HCT116 (cell line): Measurements from ENCODE around the gene ZNF426. TPM values are rescaled to one million over a fixed set of nuclear protein-coding genes. Genes with fewer than 3 reads are reported as not detected.

Source experiments
- ATAC-seq: fragments of 200-7000 bp; cut with Tn5 transposase; 2 replicates; pipeline ENCODE4 v1.9.1; 2020; ENCODE audit warnings: mild to moderate bottlenecking, moderate library complexity
- BruUV-seq: library from RNA; stranded (reverse); fragments of 400-500 nt; replicated peaks from 2 replicates; lab custom pipeline; 2021; lab: Mats Ljungman, UMichigan
- CTCF ChIA-PET: fragments of 300-600 bp; sonication (Branson Sonifier 250); formaldehyde crosslinking; loops from one replicate; lab custom pipeline; 2021; ENCODE audit warnings: antibody characterized with exemption; lab: Charles Lee
- POLR2A ChIA-PET: fragments of 300-600, 350-600 bp; sonication (Branson Sonifier 250); formaldehyde crosslinking; loops from one replicate; lab custom pipeline; 2021; ENCODE audit warnings: antibody characterized with exemption; lab: Charles Lee
- RAD21 ChIA-PET, 2 experiments: fragments of 300-600 bp; sonication (Branson Sonifier 250); formaldehyde crosslinking; loops; one replicate each; lab custom pipeline; 2023; ENCODE audit warnings: low total read pairs in 2 of 2; ENCODE audit not compliant: uncharacterized antibody in 2 of 2, unreplicated experiment in 2 of 2, low non-redundant PET in 1 of 2; lab: Charles Lee
- DNase-seq: peaks from one replicate; pipeline ENCODE4 v3.0.0-alpha.2; 2010; ENCODE audit warnings: low read depth, low spot score
- H2AFZ ChIP-seq: fragments of 200-600 bp; shearing (Covaris generic), sonication (generic); 2 replicates; pipeline ENCODE4 v1.6.1; 2017; ENCODE audit warnings: low read depth, mixed run types, mixed read lengths, antibody characterized with exemption, low read length; ENCODE audit not compliant: poor library complexity, severe bottlenecking
- H3K27ac ChIP-seq: 2 replicates; pipeline ENCODE4 v1.5.1; 2012; ENCODE audit warnings: low read depth, low read length
- H3K27me3 ChIP-seq: fragments of 200-600 bp; sonication (generic); 2 replicates; pipeline ENCODE4 v1.6.1; 2016; ENCODE audit warnings: mixed run types, low read length, mixed read lengths; ENCODE audit not compliant: insufficient read depth
- H3K36me3 ChIP-seq, 2 experiments: fragments of 200-500 bp in 1 of 2; fragments of 200-600 bp in 1 of 2; sonication (Bioruptor generic) in 1 of 2; sonication (generic) in 1 of 2; 2 replicates each; pipeline versions ENCODE4 v1.5.1 to v1.6.1; 2014 to 2016; ENCODE audit warnings: low read length in 2 of 2, inconsistent platforms in 1 of 2, mixed read lengths in 1 of 2, mixed run types in 1 of 2; ENCODE audit not compliant: insufficient read depth in 2 of 2, control insufficient read depth in 1 of 2
- H3K4me1 ChIP-seq, 2 experiments: fragments of 200-600 bp in 1 of 2; sonication (generic) in 1 of 2; 2 replicates each; pipeline versions ENCODE4 v1.5.1 to v1.6.1; 2012 to 2017; ENCODE audit warnings: low read length in 2 of 2, inconsistent platforms in 1 of 2, mild to moderate bottlenecking in 1 of 2, mixed read lengths in 1 of 2, mixed run types in 1 of 2, moderate library complexity in 1 of 2; ENCODE audit not compliant: insufficient read depth in 2 of 2, control insufficient read depth in 1 of 2
- H3K4me2 ChIP-seq: fragments of 200-600 bp; sonication (generic); 2 replicates; pipeline ENCODE4 v1.6.1; 2017; ENCODE audit warnings: mixed run types, low read length, mixed read lengths
- H3K4me3 ChIP-seq, 2 experiments: fragments of 200-600 bp in 1 of 2; sonication (generic) in 1 of 2; replicated peaks in 1 of 2; 2 replicates each; pipeline ENCODE4 v1.5.1; 2011 to 2016; ENCODE audit warnings: low read length in 2 of 2, control low read depth in 1 of 2, low read depth in 1 of 2, mild to moderate bottlenecking in 1 of 2, mixed read lengths in 1 of 2, mixed run types in 1 of 2
- H3K79me2 ChIP-seq: fragments of 200-600 bp; sonication (generic); 2 replicates; pipeline ENCODE4 v1.6.1; 2017; ENCODE audit warnings: mild to moderate bottlenecking, mixed run types, low read length, moderate library complexity, mixed read lengths; ENCODE audit not compliant: insufficient read depth
- H3K9ac ChIP-seq: fragments of 200-600 bp; sonication (generic); 2 replicates; pipeline ENCODE4 v1.6.1; 2016; ENCODE audit warnings: low read length, mixed read lengths
- H3K9me2 ChIP-seq: fragments of 200-600 bp; sonication (generic), shearing (Covaris generic); 2 replicates; pipeline ENCODE4 v1.6.1; 2017; ENCODE audit warnings: mixed run types, mild to moderate bottlenecking, moderate library complexity; ENCODE audit not compliant: insufficient read depth
- H3K9me3 ChIP-seq, 2 experiments: fragments of 200-500 bp in 1 of 2; fragments of 200-600 bp in 1 of 2; sonication (Bioruptor generic) in 1 of 2; sonication (generic) in 1 of 2; 2 replicates each; pipeline ENCODE4 v1.6.1; 2014 to 2017; ENCODE audit warnings: low read length in 2 of 2, mixed read lengths in 2 of 2, inconsistent platforms in 1 of 2, low read depth in 1 of 2, mild to moderate bottlenecking in 1 of 2, mixed run types in 1 of 2, moderate library complexity in 1 of 2; ENCODE audit not compliant: control insufficient read depth in 1 of 2, insufficient read depth in 1 of 2
- H4K20me1 ChIP-seq: fragments of 200-600 bp; sonication (generic), shearing (Covaris generic); 2 replicates; pipeline ENCODE4 v1.6.1; 2017; ENCODE audit warnings: mixed run types, mild to moderate bottlenecking, moderate library complexity; ENCODE audit not compliant: insufficient read depth
- CEBPB ChIP-seq: IDR thresholded peaks from 2 replicates; pipeline ENCODE4 v1.6.1; 2012; ENCODE audit warnings: low read depth
- ELF1 ChIP-seq: IDR thresholded peaks from 2 replicates; pipeline ENCODE4 v1.6.1; 2012; ENCODE audit warnings: low read depth, borderline replicate concordance
- EZH2 ChIP-seq: fragments of 200-600 bp; sonication (generic); IDR thresholded peaks from 2 replicates; pipeline ENCODE4 v1.6.1; 2017; ENCODE audit warnings: antibody characterized with exemption, mixed run types
- EZH2phosphoT487 ChIP-seq: fragments of 200-600 bp; IDR thresholded peaks from 2 replicates; pipeline ENCODE4 v1.6.1; 2018; ENCODE audit warnings: antibody characterized with exemption, borderline replicate concordance
- JUND ChIP-seq: IDR thresholded peaks from 2 replicates; pipeline ENCODE4 v1.6.1; 2012
- POLR2AphosphoS5 ChIP-seq: IDR thresholded peaks from 2 replicates; pipeline ENCODE4 v1.6.1; 2011; ENCODE audit warnings: mild to moderate bottlenecking, low read depth, low read length, moderate library complexity
- RAD21 ChIP-seq: IDR thresholded peaks from 2 replicates; pipeline ENCODE4 v1.6.1; 2012; ENCODE audit warnings: low read depth, mild to moderate bottlenecking
- SIN3A ChIP-seq: IDR thresholded peaks from 2 replicates; pipeline ENCODE4 v1.6.1; 2012; ENCODE audit warnings: low read depth
- SP1 ChIP-seq: IDR thresholded peaks from 2 replicates; pipeline ENCODE4 v1.6.1; 2012; ENCODE audit warnings: low read depth
- TCF7L2 ChIP-seq: IDR thresholded peaks from 2 replicates; pipeline ENCODE4 v1.7.0; 2011; ENCODE audit warnings: borderline replicate concordance, inconsistent platforms; ENCODE audit not compliant: insufficient read depth, insufficient read length; ENCODE audit errors: extremely low read depth
- YY1 ChIP-seq: IDR thresholded peaks from 2 replicates; pipeline ENCODE4 v1.6.1; 2011; ENCODE audit warnings: low read length, low read depth, moderate library complexity, mild to moderate bottlenecking; ENCODE audit not compliant: insufficient replicate concordance; ENCODE audit errors: extremely low read depth
- ZNF274 ChIP-seq: fragments of 200-500 bp; sonication (Bioruptor generic); IDR thresholded peaks from 2 replicates; pipeline ENCODE4 v1.6.1; 2014; ENCODE audit warnings: mild to moderate bottlenecking, low read depth, low read length, inconsistent platforms
- intact Hi-C: fragments of 100-400 bp; cut with micrococcal nuclease; formaldehyde crosslinking; loops from 2 replicates; pipeline ENCODE4 v1.10.0; 2022
- total RNA-seq: library from RNA; stranded (reverse); gene quantifications from one replicate; pipeline ENCODE4 v1.2.1, GENCODE V29; 2021; ENCODE audit not compliant: unreplicated experiment
- TF ChIP-seq, protein P1 (sequence below), 3 experiments: fragments of 200-600 bp in 1 of 3; sonication (generic) in 1 of 3; IDR thresholded peaks in 2 of 3; conservative IDR thresholded peaks in 1 of 3; 2 replicates each; pipeline ENCODE4 v1.5.1; 2012 to 2017; ENCODE audit warnings: low read depth in 2 of 3, low read length in 2 of 3, antibody characterized with exemption in 1 of 3, borderline replicate concordance in 1 of 3, control low read depth in 1 of 3, mild to moderate bottlenecking in 1 of 3, mixed read lengths in 1 of 3, mixed run types in 1 of 3, moderate library complexity in 1 of 3; ENCODE audit not compliant: insufficient read depth in 1 of 3

Gene ZNF426
- total RNA-seq, 1 experiment from 2014 or later = 1.7 TPM

DNA sequence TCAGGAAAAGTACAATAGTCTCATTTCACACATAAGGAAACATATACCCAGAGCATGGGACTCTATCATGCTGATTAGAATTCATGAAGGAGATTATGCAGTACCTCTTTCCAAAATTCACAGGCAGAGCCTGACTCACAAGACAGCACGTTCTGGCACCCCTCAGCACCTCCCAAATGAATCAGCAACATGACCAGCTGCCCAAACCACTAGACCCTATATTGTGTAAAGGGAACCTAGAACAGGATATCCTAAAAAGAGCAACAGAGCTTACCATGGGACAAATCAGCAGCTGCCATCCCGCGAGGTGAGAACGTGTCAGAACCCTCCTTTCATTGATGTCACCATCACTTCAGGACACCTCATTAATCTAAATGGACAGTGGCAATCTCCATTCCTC lies 2.5 kb downstream of the ZNF426 start:
- ChIA-PET CTCF (no interaction called here), POLR2A (no interaction called here), RAD21 (no interaction called here)
- Histone ChIP-seq H3K4me1 (no peaks in the 10 kb centered on the region; a peak in 1 of 4 replicates), H3K9me2 (no peaks in the 10 kb centered on the region), H3K79me2 (no peaks in the 10 kb centered on the region), H4K20me1 (no peaks in the 10 kb centered on the region), H2AFZ (no peak overlapping the region), H3K27ac (no peak overlapping the region), H3K9ac (no peak overlapping the region), H3K9me3 (peaks cover 0 to 11% of the 10 kb centered on the region in 2 experiments; a peak in 2 of 4 replicates), H3K27me3 (no peaks in the 10 kb centered on the region), H3K36me3 (no peaks in the 10 kb centered on the region), H3K4me2 (no peak overlapping the region), H3K4me3 (no peak overlapping the region)
- DNase-seq = no peak
- BruUV-seq = no TSS peak
- intact Hi-C loops = no loop called here
- TF ChIP-seq EZH2phosphoT487 (no peak), JUND (no peak), TCF7L2 (no peak), CEBPB (no peak), SIN3A (no peak), EZH2 (no peak), ZNF274 (no peak), RAD21 (no peak), POLR2AphosphoS5 (no peak), YY1 (no peak), ELF1 (no peak), SP1 (no peak)
- TF ChIP-seq, protein P1, sequence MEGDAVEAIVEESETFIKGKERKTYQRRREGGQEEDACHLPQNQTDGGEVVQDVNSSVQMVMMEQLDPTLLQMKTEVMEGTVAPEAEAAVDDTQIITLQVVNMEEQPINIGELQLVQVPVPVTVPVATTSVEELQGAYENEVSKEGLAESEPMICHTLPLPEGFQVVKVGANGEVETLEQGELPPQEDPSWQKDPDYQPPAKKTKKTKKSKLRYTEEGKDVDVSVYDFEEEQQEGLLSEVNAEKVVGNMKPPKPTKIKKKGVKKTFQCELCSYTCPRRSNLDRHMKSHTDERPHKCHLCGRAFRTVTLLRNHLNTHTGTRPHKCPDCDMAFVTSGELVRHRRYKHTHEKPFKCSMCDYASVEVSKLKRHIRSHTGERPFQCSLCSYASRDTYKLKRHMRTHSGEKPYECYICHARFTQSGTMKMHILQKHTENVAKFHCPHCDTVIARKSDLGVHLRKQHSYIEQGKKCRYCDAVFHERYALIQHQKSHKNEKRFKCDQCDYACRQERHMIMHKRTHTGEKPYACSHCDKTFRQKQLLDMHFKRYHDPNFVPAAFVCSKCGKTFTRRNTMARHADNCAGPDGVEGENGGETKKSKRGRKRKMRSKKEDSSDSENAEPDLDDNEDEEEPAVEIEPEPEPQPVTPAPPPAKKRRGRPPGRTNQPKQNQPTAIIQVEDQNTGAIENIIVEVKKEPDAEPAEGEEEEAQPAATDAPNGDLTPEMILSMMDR (IDR thresholded peaks at IDR 0.05 in 2 of 3, conservative IDR thresholded peaks at IDR 0.05 in 1 of 3; ENCODE audit: borderline replicate concordance in 1 of 3, insufficient read depth in 1 of 3, low read depth in 2 of 3, low read length in 2 of 3) = no peak
- ATAC-seq = no peak
